Adrenal gland (tissue), 5 donors: ENCODE results near the gene ZNF598.

Experiments
- CTCF ChIP-seq, 6 experiments: fragments of 450-650 bp in 4 of 6; fragments of 200-600 bp in 2 of 6; sonication (generic) in 1 of 6; IDR thresholded peaks; 1 replicate in 5 of 6; 2 replicates in 1 of 6; pipeline versions ENCODE4 v1.5.1 to v1.8.0; 2016 to 2021; ENCODE audit warnings: antibody characterized with exemption in 6 of 6, mild to moderate bottlenecking in 2 of 6, moderate library complexity in 1 of 6
- POLR2A ChIP-seq, 2 donors: fragments of 450-650 bp; IDR thresholded peaks; one replicate each; pipeline ENCODE4 v1.6.1; 2017; ENCODE audit warnings: antibody characterized with exemption in 2 of 2, mild to moderate bottlenecking in 2 of 2, moderate library complexity in 1 of 2
- donor health status: DM: no; HTN: no; CAD: no.

GRCh38 chr16:1973461-1974156, 36.0 kb downstream of the ZNF598 start:
- TF ChIP-seq CTCF (IDR thresholded peaks at IDR 0.05): no peak
- no peak for TF ChIP-seq POLR2A (IDR thresholded peaks at IDR 0.05)
